H7 (cell line): Measurements from ENCODE around the gene SBF2. TPM values are rescaled to one million over a fixed set of nuclear protein-coding genes. Genes with fewer than 3 reads are reported as not detected.

Source experiments
- DNase-seq: peaks from one replicate; pipeline ENCODE4 v3.0.0; 2012
- H3K27me3 ChIP-seq: 2 replicates; pipeline ENCODE4 v1.6.0; 2011; ENCODE audit warnings: mild to moderate bottlenecking, low read length; ENCODE audit not compliant: control insufficient read depth, insufficient read depth
- H3K36me3 ChIP-seq: replicated peaks from 2 replicates; pipeline ENCODE4 v1.5.1; 2011; ENCODE audit warnings: low read length; ENCODE audit not compliant: control insufficient read depth, insufficient read depth
- H3K4me3 ChIP-seq: 2 replicates; pipeline ENCODE4 v1.5.1; 2011; ENCODE audit warnings: low read depth, mild to moderate bottlenecking, control low read depth, low read length, moderate library complexity; ENCODE audit not compliant: insufficient read depth
- total RNA-seq: library from RNA; depleted of rRNA; stranded (reverse); fragments of >200 nt; shearing (Covaris generic); gene quantifications from 2 replicates; pipeline ENCODE4 v1.2.3, GENCODE V29; 2014

Gene SBF2
- total RNA-seq, 1 experiment from 2014 or later, result 34.5 TPM

DNA sequence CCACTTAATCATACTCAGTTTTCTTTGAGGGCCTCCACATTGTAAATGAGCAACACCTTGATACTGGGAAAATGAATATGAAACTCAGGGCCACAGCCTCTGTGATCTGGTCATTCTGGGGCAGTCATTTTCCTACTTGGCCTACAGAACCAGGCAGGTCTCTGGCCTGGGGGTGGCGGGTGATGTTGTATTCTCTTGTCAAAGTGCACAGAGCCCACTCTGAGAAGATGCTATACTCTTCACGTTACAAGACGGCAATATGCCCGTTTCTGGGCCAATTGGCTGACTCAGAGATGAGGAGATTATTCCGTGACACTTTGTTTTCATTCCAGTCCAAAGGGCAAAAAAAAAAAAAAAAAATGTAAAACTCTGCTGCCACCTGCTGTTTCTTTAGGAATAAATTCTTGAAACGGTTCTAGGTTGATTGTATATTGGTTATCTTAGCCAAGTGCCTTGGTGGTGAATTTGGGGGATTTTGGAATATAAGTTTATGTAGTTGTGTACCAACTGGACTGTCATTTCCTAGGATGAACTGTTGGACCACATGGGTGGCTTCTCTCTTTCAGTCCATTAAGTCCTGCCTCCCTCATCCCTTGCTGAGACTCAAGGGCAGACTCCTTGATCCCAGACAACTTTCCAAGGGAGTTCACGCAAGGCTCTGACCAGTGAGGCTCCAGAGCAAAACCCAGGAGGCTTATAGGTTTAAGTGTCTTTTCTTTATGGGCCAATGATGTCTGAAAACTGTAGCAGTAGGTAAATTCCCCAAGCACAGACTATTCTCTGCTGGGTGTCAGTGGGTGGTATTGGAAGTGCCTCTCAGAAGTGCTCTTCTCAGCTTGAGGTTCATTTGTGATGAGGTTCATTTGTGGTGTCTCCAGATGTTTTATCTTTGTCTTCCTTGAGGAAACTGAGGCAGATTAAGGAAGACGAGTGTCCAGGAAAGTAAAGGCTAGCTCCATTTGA lies 29.1 kb upstream of the SBF2 start:
- DNase-seq, result no peak
- no peak overlapping the region for H3K4me3 ChIP-seq

GRCh38 chr11:10322401-10322800 lies 28.4 kb upstream of the SBF2 start:
- Histone ChIP-seq H3K4me3 (no peak overlapping the region), H3K36me3 (no peaks in the 10 kb centered on the region), H3K27me3 (no peaks in the 10 kb centered on the region)
- no peak for DNase-seq

More for the DNA sequence above, 29.1 kb upstream of the SBF2 start:
- H3K36me3 ChIP-seq, result no peaks in the 10 kb centered on the region
- no peaks in the 10 kb centered on the region for H3K27me3 ChIP-seq

DNA sequence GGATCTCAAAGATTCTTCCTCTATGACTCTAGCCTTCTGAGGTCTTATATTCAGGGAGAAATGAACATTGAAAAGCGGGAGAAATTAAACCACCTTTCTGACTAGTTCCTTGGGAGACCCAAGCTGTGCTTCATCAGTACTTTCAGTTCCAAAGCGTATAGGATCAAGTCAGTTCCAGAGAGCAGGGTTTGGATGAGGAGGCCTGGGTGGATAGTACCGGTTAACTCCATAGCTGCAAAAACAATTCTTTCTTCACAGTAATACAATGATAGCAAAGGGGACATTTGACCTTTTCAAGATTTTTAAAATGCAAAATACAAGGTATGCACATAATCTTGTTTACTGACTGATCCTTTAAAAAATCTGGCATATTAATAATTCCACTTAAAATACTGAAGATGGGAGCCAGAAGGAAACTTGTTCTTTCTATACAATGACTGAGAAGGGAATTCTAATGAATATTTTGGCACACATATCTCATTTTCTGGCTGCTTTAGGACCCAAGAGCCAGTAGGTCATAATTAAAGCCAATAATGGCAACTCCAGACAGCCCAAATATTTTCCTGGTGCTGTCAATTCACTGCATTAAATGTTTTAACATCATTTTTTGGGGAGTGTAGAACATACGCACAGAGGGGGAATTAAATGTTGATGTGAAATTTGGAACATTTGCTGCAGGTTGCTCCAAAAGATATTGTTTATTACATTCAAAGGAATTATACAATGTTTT lies 26.9 kb upstream of the SBF2 start:
- H3K36me3 ChIP-seq, result no peaks in the 10 kb centered on the region
- no peak overlapping the region for H3K4me3 ChIP-seq
- H3K27me3 ChIP-seq, result no peaks in the 10 kb centered on the region
- DNase-seq, result no peak

DNA sequence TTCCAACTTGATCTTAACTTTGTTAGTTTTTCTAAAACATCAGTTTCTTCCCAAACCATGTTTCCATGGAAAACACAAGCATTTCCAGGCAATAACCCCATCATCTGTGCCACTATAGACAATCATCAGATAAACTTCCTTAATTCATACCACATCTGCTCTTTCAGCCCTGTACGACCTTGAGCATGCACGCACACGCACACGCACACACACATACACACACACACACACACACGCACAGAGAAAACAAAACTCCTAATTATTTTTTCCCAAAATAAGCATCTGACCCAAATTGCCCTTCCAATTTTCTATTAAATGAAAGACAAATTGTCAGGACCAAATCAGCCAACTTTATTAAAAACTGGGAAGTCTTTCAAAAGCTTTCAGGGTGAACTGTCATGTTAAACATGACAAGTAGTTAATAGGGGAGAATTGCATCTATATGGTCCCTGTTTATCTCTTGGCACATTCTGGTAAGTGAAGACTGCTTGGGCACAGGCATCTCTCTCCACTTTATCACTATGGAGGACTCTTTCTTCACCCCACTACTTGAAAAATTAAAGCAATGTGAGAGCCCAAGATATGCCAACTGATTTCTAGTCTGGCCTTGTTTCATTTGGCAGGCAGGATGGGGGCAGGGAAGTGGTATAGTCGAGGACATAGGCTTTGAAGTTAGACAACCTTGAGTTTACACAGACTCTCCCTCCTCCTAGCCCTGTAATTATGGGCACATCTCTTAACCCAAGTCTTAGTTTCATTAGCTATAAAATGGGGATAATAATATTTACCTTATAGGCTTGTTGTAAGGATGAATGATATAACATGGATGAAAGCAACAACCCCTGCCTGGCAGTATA lies 25.9 kb upstream of the SBF2 start:
- H3K4me3 ChIP-seq, result no peak overlapping the region
- no peaks in the 10 kb centered on the region for H3K27me3 ChIP-seq
- no peak for DNase-seq
- H3K36me3 ChIP-seq, result no peaks in the 10 kb centered on the region

DNA sequence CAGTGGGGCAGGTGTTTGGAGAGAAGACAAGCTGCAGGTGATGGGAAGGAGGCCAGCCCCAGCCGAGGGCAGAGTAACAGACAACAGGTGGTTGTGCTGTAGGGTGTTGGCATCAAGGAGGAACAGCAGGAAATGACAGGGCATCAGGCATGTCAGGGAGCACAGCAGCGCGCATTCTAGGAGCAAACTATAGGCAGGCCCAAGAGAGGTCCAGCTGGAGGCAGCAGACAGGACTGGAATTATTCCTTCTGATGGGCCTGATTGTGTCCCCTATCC lies 24.4 kb upstream of the SBF2 start:
- Histone ChIP-seq H3K27me3 (no peaks in the 10 kb centered on the region), H3K4me3 (no peak overlapping the region), H3K36me3 (no peaks in the 10 kb centered on the region)
- DNase-seq, result no peak

DNA sequence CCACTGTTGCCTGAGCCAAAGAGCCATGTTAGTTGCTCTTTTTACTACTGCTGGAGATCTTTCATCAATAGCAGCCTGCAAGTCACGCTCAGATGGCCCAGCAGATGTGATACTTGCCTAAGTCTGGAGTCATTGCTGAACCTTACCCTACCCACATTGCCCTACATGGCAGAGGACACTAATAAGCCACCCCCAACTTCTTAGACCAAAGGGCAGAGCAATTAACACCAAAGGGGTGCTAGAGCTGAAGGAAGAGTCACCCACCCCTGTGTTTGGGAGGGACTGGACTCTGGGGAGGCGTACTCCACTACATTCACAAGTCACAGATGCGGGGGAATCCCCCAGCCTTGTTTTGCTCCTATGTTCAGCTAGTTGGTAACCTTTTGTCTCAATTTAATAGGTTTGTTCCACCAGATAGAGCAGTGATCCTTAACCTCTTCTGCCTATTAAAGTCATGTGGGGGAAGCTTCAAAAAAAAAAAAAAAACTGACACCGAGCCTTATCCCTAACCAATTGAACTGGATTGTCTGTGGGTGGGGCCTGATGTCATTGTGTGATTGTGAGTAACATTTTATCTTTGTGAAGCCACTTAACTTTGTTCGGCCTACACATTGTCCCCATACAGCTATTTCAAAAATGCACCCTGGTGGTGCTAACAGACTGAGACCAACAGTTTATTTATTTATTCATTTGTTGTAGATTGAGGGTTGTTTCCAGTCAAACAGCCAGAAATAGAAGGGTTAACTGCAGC lies 23.9 kb upstream of the SBF2 start:
- DNase-seq, result no peak
- H3K27me3 ChIP-seq, result no peaks in the 10 kb centered on the region
- H3K36me3 ChIP-seq, result no peaks in the 10 kb centered on the region
- H3K4me3 ChIP-seq, result no peak overlapping the region

GRCh38 chr11:10317151-10317755 lies 23.2 kb upstream of the SBF2 start:
- H3K27me3 ChIP-seq, result no peaks in the 10 kb centered on the region
- H3K4me3 ChIP-seq, result no peak overlapping the region
- no peak for DNase-seq
- H3K36me3 ChIP-seq, result no peaks in the 10 kb centered on the region

DNA sequence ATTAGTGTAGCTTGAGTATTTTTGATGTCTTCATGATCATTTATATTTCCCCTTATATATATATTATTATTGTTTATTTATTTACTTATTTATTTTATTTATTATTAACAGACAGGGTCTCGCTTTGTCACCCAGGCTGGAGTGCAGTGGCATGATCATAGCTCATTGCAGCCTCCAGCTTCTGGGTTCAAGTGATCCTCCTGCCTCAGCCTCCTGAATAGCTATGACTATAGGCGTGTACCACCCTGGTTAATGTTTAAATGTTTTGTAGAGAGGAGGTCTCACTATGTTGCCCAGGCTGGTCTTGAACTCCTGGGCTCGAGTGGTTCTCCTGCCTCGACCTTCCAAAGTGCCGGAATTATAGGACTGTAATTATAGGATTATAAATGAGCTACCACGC lies 21.1 kb upstream of the SBF2 start:
- no peak for DNase-seq
- no peaks in the 10 kb centered on the region for H3K36me3 ChIP-seq
- H3K27me3 ChIP-seq, result no peaks in the 10 kb centered on the region
- no peak overlapping the region for H3K4me3 ChIP-seq

DNA sequence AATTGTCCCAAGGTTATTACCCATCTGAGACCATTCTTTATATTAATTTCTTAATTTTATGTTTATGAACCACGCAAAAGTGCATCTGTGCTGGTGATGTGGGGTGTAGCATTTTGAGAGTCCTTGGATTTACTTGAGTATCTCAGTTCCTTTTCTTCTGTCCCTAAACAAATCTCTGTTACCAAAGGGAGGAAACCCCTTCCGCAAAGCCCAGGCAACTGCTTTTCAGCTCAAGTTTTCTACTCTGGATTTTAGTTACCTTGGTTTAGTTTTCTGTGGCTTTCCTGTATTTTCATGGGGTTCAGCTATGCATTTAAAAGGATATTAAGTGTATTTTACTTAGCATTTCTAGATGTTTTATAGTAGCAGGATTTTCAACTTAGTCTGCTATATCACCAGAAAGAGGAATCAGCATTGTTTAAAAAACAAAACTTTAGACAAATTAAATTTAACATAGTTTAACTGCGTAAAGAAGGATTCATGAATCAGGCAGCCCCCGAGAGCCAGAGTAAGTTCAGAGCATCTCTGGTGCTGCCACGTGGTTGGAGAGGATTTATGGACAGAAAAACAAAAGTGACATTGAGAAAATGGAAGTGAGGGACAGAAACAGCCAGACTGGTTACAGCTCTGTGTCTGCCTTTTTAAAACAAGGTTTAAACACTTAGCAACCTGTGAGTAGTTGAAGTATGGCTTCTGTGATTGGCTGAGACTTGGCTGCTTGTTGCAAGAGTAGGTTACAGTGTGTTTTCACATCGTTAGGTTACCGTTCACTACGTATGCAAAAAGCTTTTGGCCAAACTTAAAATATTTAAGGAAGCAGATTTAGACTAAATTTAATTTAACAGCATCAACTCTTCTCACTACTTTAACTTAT lies 20.4 kb upstream of the SBF2 start:
- no peak for DNase-seq
- Histone ChIP-seq H3K36me3 (no peaks in the 10 kb centered on the region), H3K4me3 (no peak overlapping the region)

DNA sequence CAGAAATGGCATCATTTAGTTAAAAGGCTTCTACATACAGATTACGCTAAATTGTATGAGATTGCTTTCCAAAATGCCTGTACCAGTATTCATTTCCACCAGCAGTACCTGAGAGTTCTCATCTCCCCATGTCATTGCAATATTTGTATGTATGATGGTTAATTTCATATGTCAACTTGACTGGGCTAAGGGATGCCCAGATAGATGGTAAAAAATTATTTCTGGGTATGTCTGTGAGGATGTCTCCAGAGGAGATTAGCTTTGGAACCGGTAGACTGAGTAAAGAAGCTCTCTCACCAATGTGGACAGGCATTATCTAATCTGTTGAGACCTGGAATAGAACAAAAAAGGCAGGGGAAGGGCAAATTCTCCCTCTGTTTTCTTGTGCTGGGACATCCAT lies 17.8 kb upstream of the SBF2 start:
- Histone ChIP-seq H3K27me3 (peaks cover 1% of the 10 kb centered on the region; the same call in 1 of the 2 replicates), H3K4me3 (no peak overlapping the region), H3K36me3 (no peaks in the 10 kb centered on the region)
- no peak for DNase-seq

More for the DNA sequence above, 20.4 kb upstream of the SBF2 start:
- no peaks in the 10 kb centered on the region for H3K27me3 ChIP-seq

- H3K4me3 ChIP-seq, result no peak overlapping the region
- H3K27me3 ChIP-seq, result peaks cover 13% of the 10 kb centered on the region; the same call in 1 of the 2 replicates
- DNase-seq, result no peak
- peaks cover 1% of the 10 kb centered on the region; the same call in 1 of the 2 replicates for H3K36me3 ChIP-seq
Measured at GRCh38 chr11:10310301-10310841, 16.4 kb upstream of the SBF2 start.

DNA sequence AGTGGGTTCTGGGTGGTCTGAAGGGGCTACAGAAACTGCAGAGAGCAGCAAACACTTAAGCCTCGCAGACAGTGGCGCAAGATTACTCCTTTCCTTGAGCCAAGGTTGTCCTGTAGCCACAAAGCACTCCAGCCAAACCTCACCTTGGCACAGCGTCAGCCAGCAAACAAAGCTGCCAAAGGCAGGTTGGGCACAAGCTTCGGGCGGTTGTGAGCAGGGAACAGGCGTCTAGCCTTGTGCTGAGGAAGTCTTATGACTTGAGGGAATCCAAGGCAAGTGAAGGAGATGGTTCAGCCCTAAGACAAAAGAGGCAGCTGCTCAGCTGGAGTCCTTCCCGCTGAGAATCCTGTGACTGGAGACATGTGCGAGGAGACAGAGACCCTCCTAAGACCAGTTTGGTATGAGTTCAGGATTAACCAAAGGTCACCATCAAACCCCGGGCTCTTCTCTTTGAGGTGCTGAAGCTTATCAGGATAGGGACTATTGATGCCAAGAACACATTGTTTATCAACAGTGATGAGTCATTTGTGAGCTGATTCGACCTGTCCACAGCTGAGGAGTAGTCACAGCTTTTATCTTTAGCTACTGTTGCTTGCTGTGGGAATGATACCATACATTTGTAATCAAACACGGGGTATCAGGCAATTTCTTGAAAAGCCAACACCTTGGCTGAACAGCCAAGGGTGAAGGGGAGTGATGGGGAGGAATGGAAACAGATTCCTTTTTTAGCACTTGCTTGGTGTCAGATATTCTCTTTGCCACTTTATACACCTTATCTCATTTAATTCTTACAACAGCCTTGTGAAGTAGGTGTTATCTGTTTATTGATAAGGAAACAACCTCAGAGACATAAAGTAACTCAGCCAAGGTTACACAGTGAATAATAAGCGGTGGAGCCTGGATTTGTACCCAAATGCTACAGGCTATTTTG lies 15.4 kb upstream of the SBF2 start:
- Histone ChIP-seq H3K36me3 (peaks cover 1% of the 10 kb centered on the region; the same call in 1 of the 2 replicates), H3K4me3 (no peak overlapping the region), H3K27me3 (peaks cover 17% of the 10 kb centered on the region; the same call in 1 of the 2 replicates)
- no peak for DNase-seq
